Trophoblast cell (in vitro differentiated cells and primary cell): Measurements from ENCODE around the gene ZNF439.
A peak's percentile ranks its signal among the peaks of the same experiment; 100 is the strongest.
"Not testable (repeated sequence)": the region's sequence is repeated elsewhere in the genome, so short reads cannot be mapped to it uniquely, and the experiment has no call there.

Experiments
- DNase-seq, 2 donors: peaks; one replicate each; pipeline ENCODE4 v3.0.0-alpha.2; 2016
- H2AFZ ChIP-seq: 2 replicates; pipeline ENCODE4 v1.6.1; 2013; ENCODE audit warnings: low read length, moderate library complexity, mild to moderate bottlenecking; ENCODE audit not compliant: insufficient read depth, poor library complexity
- H2AK5ac ChIP-seq: 2 replicates; pipeline ENCODE4 v1.6.1; 2013; ENCODE audit warnings: mild to moderate bottlenecking, low read length
- H2BK120ac ChIP-seq: 2 replicates; pipeline ENCODE4 v1.6.1; 2013; ENCODE audit warnings: low read length, mild to moderate bottlenecking, moderate library complexity; ENCODE audit not compliant: insufficient read depth, poor library complexity
- H2BK12ac ChIP-seq: 2 replicates; pipeline ENCODE4 v1.6.1; 2013; ENCODE audit warnings: mild to moderate bottlenecking, low read length, moderate library complexity
- H2BK5ac ChIP-seq: 2 replicates; pipeline ENCODE4 v1.6.1; 2013; ENCODE audit warnings: low read length, low read depth, moderate library complexity, mild to moderate bottlenecking; ENCODE audit not compliant: poor library complexity
- H3K14ac ChIP-seq: 2 replicates; pipeline ENCODE4 v1.6.1; 2013; ENCODE audit warnings: mild to moderate bottlenecking, low read length
- H3K18ac ChIP-seq: 2 replicates; pipeline ENCODE4 v1.6.1; 2013; ENCODE audit warnings: mild to moderate bottlenecking, low read length
- H3K23ac ChIP-seq: 2 replicates; pipeline ENCODE4 v1.6.1; 2013; ENCODE audit warnings: low read length
- H3K27ac ChIP-seq: 2 replicates; pipeline ENCODE4 v1.5.1; 2013; ENCODE audit warnings: low read depth, mild to moderate bottlenecking, inconsistent platforms, low read length, moderate library complexity
- H3K27me3 ChIP-seq: 2 replicates; pipeline ENCODE4 v1.6.1; 2013; ENCODE audit warnings: inconsistent platforms, mild to moderate bottlenecking, low read length, moderate library complexity; ENCODE audit not compliant: insufficient read depth
- H3K36me3 ChIP-seq, 2 experiments: 1 replicate in 1 of 2; 2 replicates in 1 of 2; pipeline ENCODE4 v1.6.1; 2013; ENCODE audit warnings: low read length in 2 of 2, mild to moderate bottlenecking in 2 of 2, moderate library complexity in 1 of 2; ENCODE audit not compliant: insufficient read depth in 2 of 2, control insufficient read depth in 1 of 2
- H3K4ac ChIP-seq: 2 replicates; pipeline ENCODE4 v1.6.1; 2013; ENCODE audit warnings: low read depth, mild to moderate bottlenecking, low read length, moderate library complexity
- H3K4me1 ChIP-seq, 2 experiments: 1 replicate in 1 of 2; 2 replicates in 1 of 2; pipeline ENCODE4 v1.6.1; 2013; ENCODE audit warnings: low read length in 2 of 2, mild to moderate bottlenecking in 2 of 2, moderate library complexity in 1 of 2; ENCODE audit not compliant: insufficient read depth in 2 of 2, control insufficient read depth in 1 of 2
- H3K4me2 ChIP-seq: 2 replicates; pipeline ENCODE4 v1.6.1; 2013; ENCODE audit warnings: inconsistent platforms, mild to moderate bottlenecking, low read length, moderate library complexity
- H3K4me3 ChIP-seq: 2 replicates; pipeline ENCODE4 v1.5.1; 2013; ENCODE audit warnings: mild to moderate bottlenecking, low read depth, low read length, inconsistent platforms
- H3K79me1 ChIP-seq: one replicate; pipeline ENCODE4 v1.6.1; 2013; ENCODE audit warnings: low read length
- H3K79me2 ChIP-seq: 2 replicates; pipeline ENCODE4 v1.6.1; 2013; ENCODE audit warnings: low read length, mild to moderate bottlenecking; ENCODE audit not compliant: control insufficient read depth, insufficient read depth, poor library complexity
- H3K9ac ChIP-seq: 2 replicates; pipeline ENCODE4 v1.6.1; 2013; ENCODE audit warnings: mild to moderate bottlenecking, low read length
- H3K9me3 ChIP-seq: 2 replicates; pipeline ENCODE4 v1.6.1; 2013; ENCODE audit warnings: low read depth, mild to moderate bottlenecking, control low read depth, inconsistent platforms, low read length; ENCODE audit not compliant: insufficient read depth
- H4K12ac ChIP-seq: 2 replicates; pipeline ENCODE4 v1.6.1; 2013; ENCODE audit warnings: low read depth, mild to moderate bottlenecking, low read length, moderate library complexity
- H4K8ac ChIP-seq: 2 replicates; pipeline ENCODE4 v1.6.1; 2013; ENCODE audit warnings: low read depth, mild to moderate bottlenecking, low read length, moderate library complexity
- H4K91ac ChIP-seq: one replicate; pipeline ENCODE4 v1.6.1; 2013; ENCODE audit warnings: low read depth, mild to moderate bottlenecking, low read length, moderate library complexity
- WGBS: extraction: QIAGEN DNeasy Blood & Tissue Kit; methylation state at CpG from one replicate; pipeline ENCODE4 v1.1.7; 2013; ENCODE audit warnings: missing lambda C conversion rate; ENCODE audit not compliant: insufficient read length, insufficient coverage; ENCODE audit errors: extremely low coverage; 5-methylcytosine and 5-hydroxymethylcytosine counted together

The ZNF439 gene

DNA sequence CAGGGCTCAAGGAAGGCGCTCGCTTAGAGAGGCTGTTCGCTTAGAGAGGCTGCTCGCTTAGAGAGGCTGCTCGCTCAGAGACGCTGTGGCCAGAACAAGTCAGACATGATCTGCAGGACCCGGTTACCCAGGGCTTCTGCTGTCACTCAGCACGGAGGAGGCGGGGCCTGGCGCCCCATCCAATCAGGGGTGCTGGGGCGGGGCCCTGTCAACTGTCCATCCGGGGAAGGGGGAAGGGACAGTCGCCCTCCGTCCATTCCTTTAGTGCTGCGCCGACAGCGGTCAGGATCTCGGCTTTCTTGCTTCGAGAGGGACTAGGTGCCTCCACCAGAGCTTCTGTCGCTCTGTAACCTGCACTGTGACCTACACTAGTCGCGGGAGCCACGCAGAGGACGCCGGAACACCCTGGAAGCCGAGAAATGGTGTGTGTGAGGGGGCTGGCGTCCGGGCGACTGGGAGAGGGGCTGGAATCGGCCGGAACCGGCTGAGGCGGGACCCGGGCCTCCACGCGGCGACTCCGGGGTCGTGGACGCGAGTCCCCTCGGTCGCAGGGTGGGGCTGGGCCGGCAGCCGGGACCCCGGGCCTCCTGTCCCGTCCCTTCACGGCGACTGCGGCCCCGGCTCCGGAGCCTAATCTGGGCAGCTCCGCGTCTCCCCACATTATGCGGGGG is 34.4 kb upstream of the ZNF439 start, which contains the start of gene ZNF440:
Gene ZNF440 (plus strand): TSS at position 245 of the 671 bp plus-strand sequence. CDS start 175 bp downstream, at position 420.
- Histone ChIP-seq H3K23ac (no peak within 1 kb of the TSS), H2AFZ (peak within 1 kb of the TSS; percentile 99), H3K4ac (peak within 1 kb of the TSS; percentile 93), H4K12ac (peak within 1 kb of the TSS; percentile 80), H3K27ac (peak within 1 kb of the TSS; percentile 85), H3K79me2 (peaks cover 8% of the 10 kb centered on the region), H3K9me3 (peaks cover 2% of the 10 kb centered on the region), H4K8ac (peak within 1 kb of the TSS; percentile 88), H3K9ac (peak within 1 kb of the TSS; percentile 68), H3K27me3 (no peaks in the 10 kb centered on the region), H3K14ac (peak within 1 kb of the TSS; percentile 94), H4K91ac (peak within 1 kb of the TSS; percentile 88), H3K4me1 (peaks cover 4 to 5% of the 10 kb centered on the region in 2 experiments), H2BK12ac (peak within 1 kb of the TSS; percentile 45), H2BK5ac (peak within 1 kb of the TSS; percentile 90), H2AK5ac (peak within 1 kb of the TSS; percentile 66), H3K18ac (peak within 1 kb of the TSS; percentile 98), H3K36me3 (peaks cover 0 to 5% of the 10 kb centered on the region in 2 experiments), H3K4me2 (peak within 1 kb of the TSS; percentile 82), H2BK120ac (peak within 1 kb of the TSS; percentile 95), H3K79me1 (peaks cover 9% of the 10 kb centered on the region), H3K4me3 (peak within 1 kb of the TSS; percentile 83)
- WGBS, result no CpG with 5 or more reads among the region's 55 CpGs
- peak; percentile 97 to 98 for DNase-seq

DNA sequence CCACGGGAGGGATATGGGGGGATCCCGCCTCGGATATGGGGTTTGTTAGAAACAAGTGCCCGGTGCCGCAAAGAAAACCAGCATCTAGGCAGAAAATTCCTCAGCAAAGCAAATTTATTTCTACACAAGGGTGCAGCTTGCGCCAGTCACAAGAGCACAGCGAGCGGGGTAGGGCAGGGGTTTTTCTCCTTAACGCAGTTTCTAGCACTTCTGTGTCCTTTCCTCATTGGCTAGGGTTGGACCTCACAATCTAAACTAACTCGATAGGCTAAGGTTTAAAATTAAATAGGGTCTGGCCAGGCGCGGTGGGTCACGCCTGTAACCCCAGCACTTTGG is 33.9 kb upstream of the ZNF439 start:
- Histone ChIP-seq H3K14ac (peak overlapping the region; percentile 94), H2AK5ac (peak overlapping the region; percentile 66), H3K9me3 (peaks cover 2% of the 10 kb centered on the region), H3K79me2 (peaks cover 8% of the 10 kb centered on the region), H3K27ac (peak overlapping the region; percentile 85), H4K91ac (peak overlapping the region; percentile 88), H3K4ac (peak overlapping the region; percentile 93), H3K36me3 (peaks cover 3 to 8% of the 10 kb centered on the region in 2 experiments), H3K9ac (peak overlapping the region; percentile 68), H3K4me1 (peaks cover 4 to 5% of the 10 kb centered on the region in 2 experiments), H4K8ac (peak overlapping the region; percentile 88), H3K4me2 (peak overlapping the region; percentile 82), H4K12ac (peak overlapping the region; percentile 80), H3K79me1 (peaks cover 9% of the 10 kb centered on the region), H3K18ac (peak overlapping the region; percentile 98), H2BK120ac (peak overlapping the region; percentile 95), H2BK12ac (no peak overlapping the region), H3K27me3 (no peaks in the 10 kb centered on the region), H3K23ac (no peak overlapping the region), H2BK5ac (peak overlapping the region; percentile 90), H2AFZ (peak overlapping the region; percentile 99), H3K4me3 (peak overlapping the region; percentile 83)
- WGBS, result no CpG with 5 or more reads among the region's 13 CpGs
- peak; percentile 64 to 74 for DNase-seq

DNA sequence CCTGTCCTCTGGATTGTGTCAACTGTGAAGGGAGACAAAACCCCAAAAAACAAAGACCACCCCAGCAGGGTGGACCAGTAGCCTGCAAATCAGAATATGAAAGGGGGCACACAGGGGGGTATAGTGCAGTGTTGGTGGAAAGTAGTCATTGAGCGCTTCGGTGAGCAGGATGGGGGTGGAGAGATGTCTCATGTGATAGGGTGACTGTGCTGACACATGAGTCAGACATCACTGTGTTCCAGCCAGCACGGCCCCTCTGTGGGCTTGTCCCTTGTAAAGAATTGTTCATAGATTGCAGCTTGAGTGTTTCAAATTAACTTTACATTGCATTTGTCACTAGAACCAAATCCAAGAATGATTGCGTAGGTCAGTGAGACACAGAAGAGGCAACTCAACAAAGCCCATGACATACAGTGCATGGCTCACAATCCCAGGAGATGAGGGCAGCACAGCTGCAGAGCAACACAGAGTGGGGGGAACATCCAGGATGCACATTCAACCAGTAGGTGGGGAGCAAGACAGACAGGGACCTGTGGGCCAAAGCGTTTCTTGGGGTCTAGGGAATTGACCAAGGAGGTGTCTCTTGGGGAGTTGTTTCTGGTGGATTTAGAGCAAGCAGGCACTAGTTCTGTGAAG is 26.9 kb upstream of the ZNF439 start:
- Histone ChIP-seq H2BK5ac (no peak overlapping the region), H3K27ac (no peak overlapping the region), H2AK5ac (no peak overlapping the region), H3K4me3 (no peak overlapping the region), H2AFZ (no peak overlapping the region), H2BK120ac (no peak overlapping the region), H3K4ac (peak overlapping the region; percentile 27), H3K27me3 (no peaks in the 10 kb centered on the region), H3K23ac (no peak overlapping the region), H2BK12ac (no peak overlapping the region), H3K36me3 (peaks cover 16 to 19% of the 10 kb centered on the region in 2 experiments), H3K4me1 (peaks cover 5 to 10% of the 10 kb centered on the region in 2 experiments), H3K9me3 (no peaks in the 10 kb centered on the region), H4K91ac (no peak overlapping the region), H3K18ac (no peak overlapping the region), H3K79me2 (no peaks in the 10 kb centered on the region), H3K79me1 (no peaks in the 10 kb centered on the region), H3K4me2 (no peak overlapping the region), H3K14ac (no peak overlapping the region), H4K8ac (no peak overlapping the region), H3K9ac (no peak overlapping the region), H4K12ac (no peak overlapping the region)
- DNase-seq, result peak; percentile 71 to 80
- no CpG with 5 or more reads among the region's 5 CpGs for WGBS

DNA sequence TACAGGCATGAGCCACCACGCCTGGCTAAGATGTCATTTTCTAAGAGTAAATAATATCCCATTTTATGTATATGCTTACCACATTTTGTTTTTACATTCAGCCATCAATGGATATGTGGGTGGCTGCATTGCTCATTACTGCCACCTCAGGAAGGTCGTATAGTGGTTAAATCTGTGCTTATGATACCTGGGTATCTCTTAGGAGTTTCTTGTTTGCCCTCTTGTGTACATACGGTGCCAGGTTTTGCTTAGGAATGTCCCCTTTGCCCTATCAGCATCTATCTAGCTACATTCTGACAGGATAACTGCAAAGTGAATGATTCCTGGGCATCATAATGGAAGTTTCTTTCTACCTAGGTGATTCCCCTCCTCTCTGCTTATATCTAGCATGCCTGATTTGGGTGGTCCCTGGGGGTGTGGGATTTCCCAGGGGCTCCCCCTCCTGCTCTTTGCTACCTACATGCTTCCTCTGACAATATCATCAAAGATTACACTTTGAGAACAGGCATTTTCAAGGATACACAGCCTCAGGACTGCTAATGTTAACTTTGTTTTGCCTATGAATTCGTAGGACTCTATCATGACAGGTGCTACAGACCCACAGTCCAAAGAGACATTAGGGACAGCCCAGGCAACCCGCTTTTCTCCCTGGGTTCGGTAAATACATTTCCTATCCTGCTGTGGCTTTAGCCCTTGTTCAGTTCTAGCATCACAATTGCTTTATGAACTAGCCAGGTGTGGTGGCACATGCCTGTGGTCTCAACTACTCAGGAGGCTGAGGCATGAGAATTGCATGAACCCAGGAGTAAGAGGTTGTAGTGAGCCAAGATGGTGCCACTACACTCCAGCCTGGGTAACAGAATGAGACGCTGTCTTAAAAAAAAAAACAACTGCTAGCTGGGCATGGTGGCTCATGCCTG is 19.3 kb upstream of the ZNF439 start:
- H3K23ac ChIP-seq, DNase-seq, H3K4ac ChIP-seq, H3K4me2 ChIP-seq, H4K12ac ChIP-seq, H3K79me2 ChIP-seq, H4K91ac ChIP-seq, H3K9ac ChIP-seq, H3K27me3 ChIP-seq, H3K27ac ChIP-seq, H3K4me1 ChIP-seq, H3K79me1 ChIP-seq, H3K4me3 ChIP-seq, H2BK12ac ChIP-seq, H3K14ac ChIP-seq, H2AFZ ChIP-seq, H3K18ac ChIP-seq, H4K8ac ChIP-seq, H2AK5ac ChIP-seq, H2BK120ac ChIP-seq, H2BK5ac ChIP-seq: not testable (repeated sequence)
- peaks cover 13 to 35% of the 10 kb centered on the region in 2 experiments for H3K36me3 ChIP-seq
- H3K9me3 ChIP-seq, result peaks cover 12% of the 10 kb centered on the region
- WGBS, result no CpG with 5 or more reads among the region's 7 CpGs
